Upper lobe of right lung (tissue), 1 donor: ENCODE data around the gene PPL. TPM values are rescaled to one million over a fixed set of nuclear protein-coding genes. Genes with fewer than 3 reads are reported as not detected.
"Not testable (repeated sequence)": the region's sequence is repeated elsewhere in the genome, so short reads cannot be mapped to it uniquely, and the experiment has no call there.

Source experiments
- ATAC-seq: fragments of 200-7000 bp; cut with Tn5 transposase; one replicate; pipeline ENCODE4 v1.9.1; 2020; ENCODE audit warnings: mild to moderate bottlenecking, moderate library complexity
- DNase-seq: peaks from one replicate; pipeline ENCODE4 v3.0.0-alpha.2; 2020
- H3K27ac ChIP-seq: fragments of 200-600 bp; one replicate; pipeline ENCODE4 v1.8.0; 2022
- H3K27me3 ChIP-seq: fragments of 200-600 bp; one replicate; pipeline ENCODE4 v1.8.0; 2022; ENCODE audit warnings: mild to moderate bottlenecking
- H3K36me3 ChIP-seq: fragments of 200-600 bp; one replicate; pipeline ENCODE4 v1.8.0; 2022
- H3K4me1 ChIP-seq: fragments of 200-600 bp; one replicate; pipeline ENCODE4 v1.8.0; 2022
- H3K4me3 ChIP-seq: fragments of 200-600 bp; one replicate; pipeline ENCODE4 v1.8.0; 2022; ENCODE audit warnings: mild to moderate bottlenecking
- H3K9me3 ChIP-seq: fragments of 200-600 bp; one replicate; pipeline ENCODE4 v1.8.0; 2022
- CTCF ChIP-seq: fragments of 200-600 bp; IDR thresholded peaks from one replicate; pipeline ENCODE4 v1.8.0; 2022; ENCODE audit warnings: antibody characterized with exemption
- intact Hi-C: fragments of 100-400 bp; cut with DNase I; formaldehyde crosslinking; loops from one replicate; pipeline ENCODE4 v1.11.0; 2022
- total RNA-seq: library from RNA; stranded (reverse); fragmentation: NEBNext Ultra II Directional; extraction: Animal tissue kit (Norgen Biotek cat#: 25700); gene quantifications from one replicate; pipeline ENCODE4 v1.2.1, GENCODE V29; 2021
- donor health status: DM: no; HTN: yes; CAD: no; lungs with severe emphysema.

The PPL gene
- total RNA-seq, 1 donor from 2014 or later = 78.1 TPM

GRCh38 chr16:4900036-4900435, 36.9 kb downstream of the PPL start:
- DNase-seq = no peak
- H3K27ac ChIP-seq = no peak overlapping the region
- no peaks in the 10 kb centered on the region for H3K9me3 ChIP-seq
- peaks cover 12% of the 10 kb centered on the region for H3K36me3 ChIP-seq
- H3K4me3 ChIP-seq = no peak overlapping the region
- no peak for ATAC-seq
- no peaks in the 10 kb centered on the region for H3K4me1 ChIP-seq
- no peak for TF ChIP-seq CTCF
- H3K27me3 ChIP-seq = no peaks in the 10 kb centered on the region
- intact Hi-C loops = no loop called here

DNA sequence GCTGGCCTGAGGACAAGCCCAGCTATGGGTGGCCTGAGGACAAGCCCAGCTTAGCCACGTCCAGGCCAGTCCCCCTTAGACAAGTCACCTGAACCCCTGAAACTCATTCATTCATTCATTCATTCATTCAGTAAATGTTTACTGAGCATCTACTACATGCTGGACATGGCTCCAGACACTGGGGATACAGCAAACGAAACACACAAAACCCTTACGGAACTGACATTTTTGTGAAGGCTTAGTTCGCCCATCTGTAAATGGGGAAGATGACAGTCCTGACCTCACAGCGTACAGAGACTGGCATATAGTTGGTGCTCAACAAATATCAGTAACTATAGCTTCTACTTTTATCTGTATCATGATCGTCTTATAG, 37.5 kb downstream of the PPL start:
- no peaks in the 10 kb centered on the region for H3K9me3 ChIP-seq
- no peak overlapping the region for H3K27ac ChIP-seq
- ATAC-seq (no peak), DNase-seq (no peak)
- no peak for TF ChIP-seq CTCF
- no peaks in the 10 kb centered on the region for H3K27me3 ChIP-seq
- no peak overlapping the region for H3K4me3 ChIP-seq
- H3K4me1 ChIP-seq = no peaks in the 10 kb centered on the region
- peaks cover 16% of the 10 kb centered on the region for H3K36me3 ChIP-seq
- intact Hi-C loops = no loop called here

- TF ChIP-seq CTCF = no peak
- intact Hi-C loops = no loop called here
- Histone ChIP-seq H3K27ac (no peak overlapping the region), H3K9me3 (no peaks in the 10 kb centered on the region), H3K36me3 (peaks cover 16% of the 10 kb centered on the region), H3K4me3 (no peak overlapping the region), H3K4me1 (no peaks in the 10 kb centered on the region), H3K27me3 (no peaks in the 10 kb centered on the region)
- ATAC-seq (no peak), DNase-seq (no peak)
Measured at GRCh38 chr16:4898811-4899473, 38.0 kb downstream of the PPL start.

GRCh38 chr16:4897328-4897727, 39.6 kb downstream of the PPL start:
- H3K36me3 ChIP-seq = peaks cover 24% of the 10 kb centered on the region
- DNase-seq = no peak

GRCh38 chr16:4896761-4897160, 40.2 kb downstream of the PPL start:
- ATAC-seq, H3K4me1 ChIP-seq, H3K4me3 ChIP-seq, H3K27me3 ChIP-seq, DNase-seq, intact Hi-C loops, H3K9me3 ChIP-seq, H3K27ac ChIP-seq: not testable (repeated sequence)
- H3K36me3 ChIP-seq = peaks cover 25% of the 10 kb centered on the region

More at GRCh38 chr16:4897328-4897727, 39.6 kb downstream of the PPL start:
- Histone ChIP-seq H3K4me3 (no peak overlapping the region), H3K27me3 (no peaks in the 10 kb centered on the region), H3K9me3 (no peaks in the 10 kb centered on the region), H3K27ac (no peak overlapping the region), H3K4me1 (no peaks in the 10 kb centered on the region)
- no peak for ATAC-seq
- TF ChIP-seq CTCF = no peak
- intact Hi-C loops = no loop called here

- intact Hi-C loops = no loop called here
- Histone ChIP-seq H3K36me3 (peaks cover 36% of the 10 kb centered on the region), H3K27ac (no peak overlapping the region), H3K4me1 (no peaks in the 10 kb centered on the region), H3K27me3 (no peaks in the 10 kb centered on the region), H3K9me3 (no peaks in the 10 kb centered on the region), H3K4me3 (no peak overlapping the region)
- TF ChIP-seq CTCF = no peak
- DNase-seq (no peak), ATAC-seq (no peak)
Measured at GRCh38 chr16:4895366-4895765, 41.6 kb downstream of the PPL start.
